Gastrocnemius medialis (tissue), 4 donors: ENCODE measurements around the gene GTF3C4. TPM values are rescaled to one million over a fixed set of nuclear protein-coding genes. Genes with fewer than 3 reads are reported as not detected.

Source experiments
- ATAC-seq, 2 donors: fragments of 150-250 bp; one replicate each; pipeline ENCODE4 v1.9.1; 2016
- DNase-seq, 2 donors: peaks; one replicate each; pipeline ENCODE4 v3.0.0-alpha.2; 2019
- H3K27ac ChIP-seq, 4 donors: fragments of 200-600 bp; sonication (generic); 1 replicate in 1 of 4; 2 replicates in 3 of 4; pipeline ENCODE4 v1.5.1; 2016 to 2018; ENCODE audit warnings: mild to moderate bottlenecking in 2 of 4, moderate library complexity in 1 of 4
- H3K27me3 ChIP-seq, 3 donors: fragments of 200-600 bp; sonication (generic) in 2 of 3; 1 replicate in 1 of 3; 2 replicates in 2 of 3; pipeline versions ENCODE4 v1.5.1 to v1.6.0; 2016 to 2019; ENCODE audit warnings: mild to moderate bottlenecking in 1 of 3, moderate library complexity in 1 of 3
- H3K36me3 ChIP-seq, 2 donors: fragments of 200-600 bp; sonication (generic) in 1 of 2; one replicate each; pipeline ENCODE4 v1.5.1; 2017 to 2018
- H3K4me1 ChIP-seq, 2 donors: fragments of 200-600 bp; sonication (generic) in 1 of 2; one replicate each; pipeline ENCODE4 v1.5.1; 2016 to 2017; ENCODE audit warnings: mild to moderate bottlenecking in 2 of 2
- H3K4me3 ChIP-seq, 4 donors: fragments of 200-600 bp; sonication (generic) in 3 of 4; 1 replicate in 1 of 4; 2 replicates in 3 of 4; pipeline ENCODE4 v1.5.1; 2016 to 2019; ENCODE audit warnings: mild to moderate bottlenecking in 2 of 4
- H3K9me3 ChIP-seq, 3 donors: fragments of 200-600 bp; sonication (generic) in 2 of 3; 1 replicate in 1 of 3; 2 replicates in 2 of 3; pipeline ENCODE4 v1.5.1; 2016 to 2019
- POLR2A ChIP-seq, 2 donors: fragments of 450-650 bp; IDR thresholded peaks; one replicate each; pipeline ENCODE4 v1.6.1; 2017; ENCODE audit warnings: antibody characterized with exemption in 2 of 2, mild to moderate bottlenecking in 2 of 2, moderate library complexity in 2 of 2
- in situ Hi-C, 4 donors: fragments of 200-750 bp; cut with MboI; loops; one replicate each; pipeline versions ENCODE4 v1.15.0 to v1.8.0; 2017; ENCODE audit warnings: low sequenced_read_pairs in 4 of 4
- intact Hi-C: fragments of 100-400 bp; cut with DNase I; formaldehyde crosslinking; loops from one replicate; pipeline ENCODE4 v1.15.1; 2023; ENCODE audit warnings: low total_unique reads
- total RNA-seq, 4 donors: library from RNA; depleted of rRNA; stranded (reverse); fragments of >200 nt; gene quantifications; one replicate each; pipeline versions ENCODE4 v1.1.0 to v1.2.3, GENCODE V29; 2016
- TF ChIP-seq, protein P1 (sequence below), 5 experiments: fragments of 450-650 bp in 3 of 5; fragments of 200-600 bp in 2 of 5; sonication (generic) in 2 of 5; IDR thresholded peaks in 4 of 5; conservative IDR thresholded peaks in 1 of 5; 1 replicate in 4 of 5; 2 replicates in 1 of 5; pipeline ENCODE4 v1.5.1; 2016 to 2019; ENCODE audit warnings: antibody characterized with exemption in 5 of 5, mild to moderate bottlenecking in 3 of 5, moderate library complexity in 3 of 5

Gene GTF3C4
- total RNA-seq, 4 donors from 2014 or later = 9.2 to 11.7 (median 10.8) TPM

DNA sequence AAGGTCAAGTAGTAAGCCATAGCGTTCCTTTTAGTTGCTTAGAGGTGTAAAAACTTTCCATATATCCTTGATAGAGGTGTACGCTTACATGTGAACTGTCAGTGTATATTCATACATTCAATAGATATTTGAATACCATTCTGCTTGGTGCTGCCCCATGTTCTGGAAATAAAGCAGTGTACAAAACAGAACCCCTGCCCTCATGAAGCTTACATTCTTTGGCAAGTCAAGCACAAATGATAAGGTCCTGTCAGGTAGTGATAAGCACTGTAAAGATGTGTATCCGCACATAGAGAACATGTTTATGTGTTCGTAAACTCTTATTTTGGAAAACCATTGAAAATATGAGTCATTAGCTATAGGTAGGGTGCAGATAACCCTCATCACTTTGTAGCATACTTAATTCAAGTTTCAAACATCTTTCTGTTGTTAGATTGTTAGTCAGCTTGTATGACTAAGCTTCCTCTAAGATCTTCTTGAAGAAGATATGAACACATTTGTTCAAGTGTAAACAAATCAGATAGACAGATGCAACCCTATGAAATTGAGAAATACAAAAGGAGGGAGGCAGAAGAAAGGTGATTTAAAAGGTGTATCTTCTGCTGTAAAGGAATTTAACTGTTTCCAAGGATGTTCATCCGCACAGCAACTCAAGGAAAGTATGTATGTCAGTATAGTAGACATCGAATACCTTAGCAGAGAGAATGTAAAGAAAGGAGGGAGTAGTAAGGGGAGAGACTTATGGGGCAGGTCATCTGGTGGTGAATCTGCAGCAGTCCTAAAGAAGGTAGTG, 1.6 kb downstream of the GTF3C4 start:
- DNase-seq = no peak
- Histone ChIP-seq H3K4me3 (peak overlapping the region; percentile 89 to 99 (median 97)), H3K9me3 (no peaks in the 10 kb centered on the region), H3K27ac (no peak overlapping the region), H3K27me3 (no peaks in the 10 kb centered on the region), H3K4me1 (peaks cover 26 to 42% of the 10 kb centered on the region in 2 donors), H3K36me3 (no peaks in the 10 kb centered on the region)
- ATAC-seq = no peak
- no peak for TF ChIP-seq POLR2A (IDR thresholded peaks at IDR 0.05)
- TF ChIP-seq, protein P1, sequence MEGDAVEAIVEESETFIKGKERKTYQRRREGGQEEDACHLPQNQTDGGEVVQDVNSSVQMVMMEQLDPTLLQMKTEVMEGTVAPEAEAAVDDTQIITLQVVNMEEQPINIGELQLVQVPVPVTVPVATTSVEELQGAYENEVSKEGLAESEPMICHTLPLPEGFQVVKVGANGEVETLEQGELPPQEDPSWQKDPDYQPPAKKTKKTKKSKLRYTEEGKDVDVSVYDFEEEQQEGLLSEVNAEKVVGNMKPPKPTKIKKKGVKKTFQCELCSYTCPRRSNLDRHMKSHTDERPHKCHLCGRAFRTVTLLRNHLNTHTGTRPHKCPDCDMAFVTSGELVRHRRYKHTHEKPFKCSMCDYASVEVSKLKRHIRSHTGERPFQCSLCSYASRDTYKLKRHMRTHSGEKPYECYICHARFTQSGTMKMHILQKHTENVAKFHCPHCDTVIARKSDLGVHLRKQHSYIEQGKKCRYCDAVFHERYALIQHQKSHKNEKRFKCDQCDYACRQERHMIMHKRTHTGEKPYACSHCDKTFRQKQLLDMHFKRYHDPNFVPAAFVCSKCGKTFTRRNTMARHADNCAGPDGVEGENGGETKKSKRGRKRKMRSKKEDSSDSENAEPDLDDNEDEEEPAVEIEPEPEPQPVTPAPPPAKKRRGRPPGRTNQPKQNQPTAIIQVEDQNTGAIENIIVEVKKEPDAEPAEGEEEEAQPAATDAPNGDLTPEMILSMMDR (IDR thresholded peaks at IDR 0.05 in 4 of 5, conservative IDR thresholded peaks at IDR 0.05 in 1 of 5) = no peak
- in situ Hi-C loops = no loop called here
- intact Hi-C loops = loop anchor here (5.0 kb wide), 1 partner anchor 745 kb away; the partner anchor contains the start of gene REXO4

DNA sequence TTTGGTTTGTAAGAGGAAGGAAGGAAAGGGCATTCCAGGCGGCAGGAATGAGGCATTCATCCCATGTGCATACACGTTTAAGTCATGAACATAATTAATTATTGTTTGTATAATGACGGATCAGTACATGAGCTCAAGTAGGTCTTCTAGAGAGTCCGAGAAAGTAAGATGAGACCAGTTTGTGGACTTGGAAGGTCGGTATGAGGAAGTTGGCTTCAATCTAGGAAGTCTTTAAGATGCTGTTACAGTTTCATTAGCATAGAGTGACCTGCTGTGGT, 2.1 kb downstream of the GTF3C4 start:
- intact Hi-C loops = loop anchor here (5.0 kb wide), 1 partner anchor 745 kb away; the partner anchor contains the start of gene REXO4
- Histone ChIP-seq H3K36me3 (no peaks in the 10 kb centered on the region), H3K27me3 (no peaks in the 10 kb centered on the region), H3K9me3 (no peaks in the 10 kb centered on the region), H3K4me1 (peaks cover 26 to 42% of the 10 kb centered on the region in 2 donors), H3K27ac (no peak overlapping the region), H3K4me3 (no peak overlapping the region)
- in situ Hi-C loops = no loop called here
- DNase-seq (no peak), ATAC-seq (no peak)
- TF ChIP-seq POLR2A (IDR thresholded peaks at IDR 0.05) = no peak
- TF ChIP-seq, protein P1 (IDR thresholded peaks at IDR 0.05 in 4 of 5, conservative IDR thresholded peaks at IDR 0.05 in 1 of 5) = no peak

DNA sequence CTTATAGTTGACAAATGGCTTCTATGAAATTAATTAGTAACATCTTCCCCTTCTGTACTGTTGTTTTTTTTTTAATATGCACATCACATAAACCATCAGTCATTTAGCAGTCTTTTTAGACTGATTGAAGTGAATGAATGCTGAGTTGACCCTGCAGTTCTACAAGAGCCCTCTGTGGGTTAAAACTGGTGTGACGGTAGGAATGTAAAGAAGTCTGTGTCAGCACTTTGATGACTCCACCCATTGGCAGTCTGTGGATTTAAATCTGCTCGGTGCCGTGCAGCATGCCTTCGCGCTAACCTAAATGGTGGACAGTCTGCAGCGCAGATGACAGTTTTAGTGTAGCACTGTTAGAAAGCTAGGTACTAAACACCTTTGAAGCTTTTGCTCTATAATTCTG, 3.1 kb downstream of the GTF3C4 start:
- TF ChIP-seq, protein P1 (IDR thresholded peaks at IDR 0.05 in 4 of 5, conservative IDR thresholded peaks at IDR 0.05 in 1 of 5) = no peak
- Histone ChIP-seq H3K9me3 (no peaks in the 10 kb centered on the region), H3K4me1 (peaks cover 26 to 42% of the 10 kb centered on the region in 2 donors), H3K36me3 (peaks cover 0 to 6% of the 10 kb centered on the region in 2 donors), H3K27ac (no peak overlapping the region), H3K27me3 (no peaks in the 10 kb centered on the region), H3K4me3 (no peak overlapping the region)
- in situ Hi-C loops (no loop called here), intact Hi-C loops (loop anchor here (5.0 kb wide), 1 partner anchor 744 kb away; the partner anchor contains the start of gene REXO4)
- ATAC-seq (no peak), DNase-seq (no peak)

DNA sequence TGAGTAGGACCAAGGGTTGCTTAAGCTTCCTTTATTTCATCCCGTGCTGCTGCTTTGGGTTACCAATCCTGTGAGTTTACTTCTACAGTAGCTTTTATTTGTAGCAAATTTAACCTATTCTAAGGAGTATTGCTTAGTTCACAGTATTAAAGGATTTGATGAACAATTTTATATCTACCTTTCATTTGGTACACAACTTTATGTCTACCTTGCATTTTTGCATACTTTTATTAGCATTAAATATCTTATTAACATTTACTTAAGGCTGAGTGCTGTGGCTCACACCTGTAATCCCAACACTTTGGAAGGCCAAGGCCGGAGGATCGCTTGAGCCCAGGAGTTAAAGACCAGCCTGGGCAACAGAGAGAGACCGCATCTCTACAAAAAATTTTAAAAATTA, 4.2 kb downstream of the GTF3C4 start:
- no peak overlapping the region for H3K27ac ChIP-seq
- peaks cover 26 to 34% of the 10 kb centered on the region in 2 donors for H3K4me1 ChIP-seq
- H3K4me3 ChIP-seq = no peak overlapping the region
- H3K9me3 ChIP-seq = no peaks in the 10 kb centered on the region
- no peaks in the 10 kb centered on the region for H3K27me3 ChIP-seq
- H3K36me3 ChIP-seq = peaks cover 0 to 17% of the 10 kb centered on the region in 2 donors
- intact Hi-C loops = loop anchor here (5.0 kb wide), 1 partner anchor 743 kb away; the partner anchor contains the start of gene REXO4
- ATAC-seq (no peak), DNase-seq (no peak)
- in situ Hi-C loops = no loop called here
- no peak for TF ChIP-seq POLR2A (IDR thresholded peaks at IDR 0.05)
- TF ChIP-seq, protein P1 (IDR thresholded peaks at IDR 0.05 in 4 of 5, conservative IDR thresholded peaks at IDR 0.05 in 1 of 5) = no peak
